Left lung (tissue), 10 donors: ENCODE measurements around the gene NUAK1. TPM values are rescaled to one million over a fixed set of nuclear protein-coding genes. Genes with fewer than 3 reads are reported as not detected.
A peak's percentile ranks its signal among the peaks of the same experiment; 100 is the strongest.

Experiments
- ATAC-seq: fragments of 200-7000 bp; cut with Tn5 transposase; one replicate; pipeline ENCODE4 v1.9.1; 2020; ENCODE audit warnings: moderate library complexity
- DNase-seq, 4 donors: peaks; one replicate each; pipeline ENCODE4 v3.0.0-alpha.2; 2013 to 2020
- H3K27ac ChIP-seq, 2 donors: fragments of 200-600 bp; sonication (generic) in 1 of 2; one replicate each; pipeline versions ENCODE4 v1.5.0 to v1.8.0; 2020 to 2021
- H3K27me3 ChIP-seq, 2 donors: fragments of 200-600 bp; sonication (generic) in 1 of 2; one replicate each; pipeline versions ENCODE4 v1.5.0 to v1.8.0; 2020 to 2021
- H3K36me3 ChIP-seq, 2 donors: fragments of 200-600 bp; sonication (generic) in 1 of 2; one replicate each; pipeline versions ENCODE4 v1.5.0 to v1.8.0; 2020 to 2021
- H3K4me1 ChIP-seq, 2 donors: fragments of 200-600 bp; one replicate each; pipeline ENCODE4 v1.8.0; 2021
- H3K4me3 ChIP-seq, 2 donors: fragments of 200-600 bp; sonication (generic) in 1 of 2; one replicate each; pipeline versions ENCODE4 v1.5.0 to v1.8.0; 2020 to 2021; ENCODE audit warnings: mild to moderate bottlenecking in 1 of 2
- H3K9me3 ChIP-seq, 2 donors: fragments of 200-600 bp; sonication (generic) in 1 of 2; one replicate each; pipeline versions ENCODE4 v1.5.0 to v1.8.0; 2020 to 2021
- CTCF ChIP-seq, 2 donors: fragments of 200-600 bp; sonication (generic) in 1 of 2; IDR thresholded peaks; one replicate each; pipeline versions ENCODE4 v1.5.0 to v1.8.0; 2021; ENCODE audit warnings: antibody characterized with exemption in 2 of 2
- intact Hi-C, 2 donors: fragments of 100-400 bp; cut with DNase I; formaldehyde crosslinking; loops; one replicate each; pipeline versions ENCODE4 v1.11.2 to v1.14.2; 2022
- polyA plus RNA-seq, 6 donors: library from polyadenylated mRNA; unstranded; fragments of 120-200 nt; gene quantifications; one replicate each; pipeline ENCODE4 v1.2.1, GENCODE V29; 2013; ENCODE audit not compliant: insufficient read length in 6 of 6
- total RNA-seq, 2 donors: library from RNA; stranded (reverse); fragmentation: NEBNext Ultra II Directional; extraction: Animal tissue kit (Norgen Biotek cat#: 25700); gene quantifications; one replicate each; pipeline ENCODE4 v1.2.1, GENCODE V29; 2021
- donor health status: DM: no; HTN: yes; CAD: no.
- donor health status: DM: no; HTN: no; CAD: no.

NUAK1 gene
- total and polyA plus RNA-seq, 8 donors, result 6.5 to 11.7 (median 8.1) TPM

DNA sequence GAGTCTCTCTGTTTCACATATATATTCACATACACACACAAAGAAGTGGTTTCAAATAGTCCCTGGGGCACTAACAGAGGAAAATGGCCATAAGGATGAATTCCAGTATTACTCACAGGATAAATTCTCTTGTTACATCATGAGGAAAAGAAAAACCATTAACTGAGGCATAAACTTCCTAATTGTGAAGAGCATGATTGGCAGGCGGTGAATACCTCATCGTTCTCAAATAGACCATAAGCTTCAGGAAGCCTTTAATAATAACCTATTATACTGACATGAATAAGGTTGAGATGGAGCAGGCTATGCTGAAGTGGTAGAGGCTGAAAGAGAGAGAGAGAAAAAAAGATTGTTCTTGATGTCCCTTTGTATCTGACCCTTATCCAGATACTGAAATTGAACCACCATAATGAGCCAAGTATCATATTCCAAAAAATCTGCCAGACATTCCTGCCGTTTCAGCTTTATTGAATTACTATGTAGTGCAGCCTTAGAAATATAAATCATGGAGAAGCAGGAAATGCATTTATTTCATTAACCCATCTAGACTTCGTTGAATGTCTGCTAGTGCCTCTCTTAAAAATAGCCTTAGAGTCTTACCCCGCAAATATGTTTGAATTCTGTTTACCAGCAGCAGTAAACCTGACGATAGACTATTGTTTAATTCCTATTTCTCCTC is 86.8 kb downstream of the NUAK1 start:
- intact Hi-C loops, result no loop called here
- no peak for TF ChIP-seq CTCF (IDR thresholded peaks at IDR 0.05)
- DNase-seq (no peak), ATAC-seq (no peak)
- H3K4me3 ChIP-seq, result no peak overlapping the region
- no peaks in the 10 kb centered on the region for H3K4me1 ChIP-seq
- H3K27me3 ChIP-seq, result no peaks in the 10 kb centered on the region
- no peak overlapping the region for H3K27ac ChIP-seq
- H3K36me3 ChIP-seq, result no peaks in the 10 kb centered on the region
- H3K9me3 ChIP-seq, result peaks cover 0 to 12% of the 10 kb centered on the region in 2 donors

DNA sequence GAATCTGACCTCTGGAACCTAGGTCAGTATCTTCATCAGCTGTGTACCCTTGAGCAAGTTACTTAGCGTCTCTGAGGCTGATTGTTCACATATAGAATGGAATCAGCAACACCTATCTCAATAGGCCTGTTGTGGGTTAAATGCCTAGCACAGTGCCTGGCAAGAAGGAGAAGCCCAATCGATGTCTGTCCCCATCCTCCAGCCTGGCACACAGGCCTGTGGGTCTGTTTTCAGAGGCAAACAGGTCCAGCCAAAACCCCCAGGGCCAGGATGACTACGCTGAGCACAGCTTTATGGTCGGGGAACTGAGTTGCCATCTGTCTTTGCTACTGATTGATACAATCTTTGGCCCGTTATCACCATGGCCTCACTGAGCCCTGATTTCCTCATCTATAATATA is 89.2 kb downstream of the NUAK1 start:
- H3K4me1 ChIP-seq, result no peaks in the 10 kb centered on the region
- H3K36me3 ChIP-seq, result no peaks in the 10 kb centered on the region
- TF ChIP-seq CTCF (IDR thresholded peaks at IDR 0.05), result no peak
- no peak for DNase-seq
- H3K27ac ChIP-seq, result no peak overlapping the region
- H3K4me3 ChIP-seq, result no peak overlapping the region
- H3K9me3 ChIP-seq, result no peaks in the 10 kb centered on the region
- H3K27me3 ChIP-seq, result no peaks in the 10 kb centered on the region
- ATAC-seq, result no peak
- intact Hi-C loops, result no loop called here

DNA sequence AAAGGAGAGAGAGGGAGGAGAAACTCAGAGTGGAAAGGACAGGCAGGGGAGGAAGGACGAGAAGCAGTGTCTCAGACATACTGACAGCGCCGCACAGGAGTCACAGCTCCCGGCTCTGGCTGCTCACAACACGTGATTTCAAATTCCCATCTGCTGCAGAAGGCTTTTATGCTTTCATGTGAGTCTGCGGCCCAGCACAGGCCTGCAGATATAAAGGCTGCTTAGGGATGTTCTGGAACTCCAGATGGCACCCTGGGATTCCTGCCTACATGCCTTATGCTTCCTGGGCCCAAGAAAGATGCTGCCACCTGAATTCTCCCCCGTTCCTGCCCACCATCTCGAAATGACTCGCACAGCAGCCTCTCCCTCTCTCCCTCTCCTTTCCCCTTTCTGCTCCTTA is 89.6 kb downstream of the NUAK1 start:
- Histone ChIP-seq H3K4me1 (no peaks in the 10 kb centered on the region), H3K27ac (no peak overlapping the region), H3K36me3 (no peaks in the 10 kb centered on the region), H3K4me3 (no peak overlapping the region), H3K9me3 (no peaks in the 10 kb centered on the region), H3K27me3 (no peaks in the 10 kb centered on the region)
- DNase-seq (peak in 1 of 4 donors; percentile 54), ATAC-seq (no peak)
- intact Hi-C loops, result no loop called here
- no peak for TF ChIP-seq CTCF (IDR thresholded peaks at IDR 0.05)

DNA sequence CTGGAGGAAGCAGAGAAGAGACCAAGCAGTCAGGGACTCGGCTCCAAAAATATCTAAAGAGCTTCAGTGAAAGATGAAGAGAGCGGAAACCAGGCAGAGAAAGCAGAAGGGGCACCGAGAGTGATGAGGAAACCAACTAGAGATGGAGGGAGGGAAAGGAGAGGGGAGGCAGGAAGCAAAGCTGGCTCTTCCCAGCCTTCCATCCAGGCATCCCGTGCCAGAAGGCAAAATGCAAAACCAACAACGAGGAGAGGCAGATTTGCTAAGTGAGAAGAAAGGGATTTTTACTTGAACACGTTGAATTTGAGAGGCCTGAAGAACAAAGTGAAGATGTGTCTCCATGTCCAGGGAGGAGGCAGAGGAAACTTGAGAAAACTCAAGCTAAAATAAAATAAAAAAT is 90.1 kb downstream of the NUAK1 start:
- H3K27me3 ChIP-seq, result no peaks in the 10 kb centered on the region
- intact Hi-C loops, result no loop called here
- no peaks in the 10 kb centered on the region for H3K9me3 ChIP-seq
- TF ChIP-seq CTCF (IDR thresholded peaks at IDR 0.05), result no peak
- H3K4me1 ChIP-seq, result no peaks in the 10 kb centered on the region
- ATAC-seq, result no peak
- H3K27ac ChIP-seq, result no peak overlapping the region
- no peaks in the 10 kb centered on the region for H3K36me3 ChIP-seq
- no peak overlapping the region for H3K4me3 ChIP-seq
- DNase-seq, result no peak

- Histone ChIP-seq H3K4me1 (no peaks in the 10 kb centered on the region), H3K9me3 (no peaks in the 10 kb centered on the region), H3K4me3 (no peak overlapping the region), H3K36me3 (no peaks in the 10 kb centered on the region), H3K27me3 (no peaks in the 10 kb centered on the region), H3K27ac (no peak overlapping the region)
- TF ChIP-seq CTCF (IDR thresholded peaks at IDR 0.05), result no peak
- intact Hi-C loops, result no loop called here
- DNase-seq (no peak), ATAC-seq (no peak)
Measured at GRCh38 chr12:106048016-106048415, 90.7 kb downstream of the NUAK1 start.
